C4-2B (cell line): ENCODE results near the gene UPK1A.

ENCODE experiments used
- ZFX ChIP-seq: fragments of 450-650 bp; IDR thresholded peaks from 2 replicates; pipeline ENCODE4 v1.6.1; 2017
- TF ChIP-seq, protein P1 (sequence below): fragments of 450-650 bp; conservative IDR thresholded peaks from 2 replicates; pipeline ENCODE4 v1.5.1; 2017; ENCODE audit warnings: mild to moderate bottlenecking

GRCh38 chr19:35702223-35703012, 36.1 kb downstream of the UPK1A start:
- TF ChIP-seq, protein P1, sequence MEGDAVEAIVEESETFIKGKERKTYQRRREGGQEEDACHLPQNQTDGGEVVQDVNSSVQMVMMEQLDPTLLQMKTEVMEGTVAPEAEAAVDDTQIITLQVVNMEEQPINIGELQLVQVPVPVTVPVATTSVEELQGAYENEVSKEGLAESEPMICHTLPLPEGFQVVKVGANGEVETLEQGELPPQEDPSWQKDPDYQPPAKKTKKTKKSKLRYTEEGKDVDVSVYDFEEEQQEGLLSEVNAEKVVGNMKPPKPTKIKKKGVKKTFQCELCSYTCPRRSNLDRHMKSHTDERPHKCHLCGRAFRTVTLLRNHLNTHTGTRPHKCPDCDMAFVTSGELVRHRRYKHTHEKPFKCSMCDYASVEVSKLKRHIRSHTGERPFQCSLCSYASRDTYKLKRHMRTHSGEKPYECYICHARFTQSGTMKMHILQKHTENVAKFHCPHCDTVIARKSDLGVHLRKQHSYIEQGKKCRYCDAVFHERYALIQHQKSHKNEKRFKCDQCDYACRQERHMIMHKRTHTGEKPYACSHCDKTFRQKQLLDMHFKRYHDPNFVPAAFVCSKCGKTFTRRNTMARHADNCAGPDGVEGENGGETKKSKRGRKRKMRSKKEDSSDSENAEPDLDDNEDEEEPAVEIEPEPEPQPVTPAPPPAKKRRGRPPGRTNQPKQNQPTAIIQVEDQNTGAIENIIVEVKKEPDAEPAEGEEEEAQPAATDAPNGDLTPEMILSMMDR = no peak
- no peak for TF ChIP-seq ZFX
